ENCODE data around the gene MVB12B.

Gene MVB12B

DNA sequence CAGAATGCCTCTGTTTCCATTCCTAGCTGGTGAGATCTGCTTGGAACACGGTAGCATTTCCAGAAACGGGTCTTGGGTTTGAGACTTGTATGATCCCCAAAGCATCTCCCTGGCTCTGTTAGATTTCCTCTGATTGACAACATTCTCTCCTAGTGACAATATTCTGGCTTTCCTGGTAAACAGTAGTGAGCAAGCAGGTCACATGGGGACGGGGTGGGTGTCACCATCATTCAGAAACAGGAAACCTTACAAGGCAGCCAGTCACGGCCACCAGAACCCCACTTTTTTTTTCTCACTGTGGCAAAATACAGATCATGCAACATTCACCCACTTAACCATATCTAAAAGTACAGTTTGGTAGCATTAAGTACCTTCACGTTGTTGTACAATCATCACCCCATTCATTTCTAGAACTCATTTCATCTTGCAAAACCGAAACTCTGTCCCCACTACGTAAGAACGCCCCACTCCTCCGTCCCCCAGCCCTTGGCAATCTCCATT is 197.0 kb downstream of the MVB12B start:
- no peak for DNase-seq (ENCODE audit: low spot score)
- Histone ChIP-seq H3K36me3 (ENCODE audit: low read depth) (no peaks in the 10 kb centered on the region), H3K4me1 (ENCODE audit: insufficient read depth, poor library complexity, severe bottlenecking) (no peaks in the 10 kb centered on the region), H3K9me3 (ENCODE audit: severe bottlenecking) (no peaks in the 10 kb centered on the region), H3K4me3 (ENCODE audit: severe bottlenecking) (no peak overlapping the region), H3K27ac (ENCODE audit: poor library complexity, severe bottlenecking) (no peak overlapping the region), H3K27me3 (ENCODE audit: insufficient read depth, poor library complexity, severe bottlenecking) (peaks cover 5% of the 10 kb centered on the region)
- TF ChIP-seq, protein P1, sequence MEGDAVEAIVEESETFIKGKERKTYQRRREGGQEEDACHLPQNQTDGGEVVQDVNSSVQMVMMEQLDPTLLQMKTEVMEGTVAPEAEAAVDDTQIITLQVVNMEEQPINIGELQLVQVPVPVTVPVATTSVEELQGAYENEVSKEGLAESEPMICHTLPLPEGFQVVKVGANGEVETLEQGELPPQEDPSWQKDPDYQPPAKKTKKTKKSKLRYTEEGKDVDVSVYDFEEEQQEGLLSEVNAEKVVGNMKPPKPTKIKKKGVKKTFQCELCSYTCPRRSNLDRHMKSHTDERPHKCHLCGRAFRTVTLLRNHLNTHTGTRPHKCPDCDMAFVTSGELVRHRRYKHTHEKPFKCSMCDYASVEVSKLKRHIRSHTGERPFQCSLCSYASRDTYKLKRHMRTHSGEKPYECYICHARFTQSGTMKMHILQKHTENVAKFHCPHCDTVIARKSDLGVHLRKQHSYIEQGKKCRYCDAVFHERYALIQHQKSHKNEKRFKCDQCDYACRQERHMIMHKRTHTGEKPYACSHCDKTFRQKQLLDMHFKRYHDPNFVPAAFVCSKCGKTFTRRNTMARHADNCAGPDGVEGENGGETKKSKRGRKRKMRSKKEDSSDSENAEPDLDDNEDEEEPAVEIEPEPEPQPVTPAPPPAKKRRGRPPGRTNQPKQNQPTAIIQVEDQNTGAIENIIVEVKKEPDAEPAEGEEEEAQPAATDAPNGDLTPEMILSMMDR (IDR thresholded peaks at IDR 0.05; ENCODE audit: poor library complexity, severe bottlenecking) = no peak
- ATAC-seq (ENCODE audit: low read depth) = no peak

DNA sequence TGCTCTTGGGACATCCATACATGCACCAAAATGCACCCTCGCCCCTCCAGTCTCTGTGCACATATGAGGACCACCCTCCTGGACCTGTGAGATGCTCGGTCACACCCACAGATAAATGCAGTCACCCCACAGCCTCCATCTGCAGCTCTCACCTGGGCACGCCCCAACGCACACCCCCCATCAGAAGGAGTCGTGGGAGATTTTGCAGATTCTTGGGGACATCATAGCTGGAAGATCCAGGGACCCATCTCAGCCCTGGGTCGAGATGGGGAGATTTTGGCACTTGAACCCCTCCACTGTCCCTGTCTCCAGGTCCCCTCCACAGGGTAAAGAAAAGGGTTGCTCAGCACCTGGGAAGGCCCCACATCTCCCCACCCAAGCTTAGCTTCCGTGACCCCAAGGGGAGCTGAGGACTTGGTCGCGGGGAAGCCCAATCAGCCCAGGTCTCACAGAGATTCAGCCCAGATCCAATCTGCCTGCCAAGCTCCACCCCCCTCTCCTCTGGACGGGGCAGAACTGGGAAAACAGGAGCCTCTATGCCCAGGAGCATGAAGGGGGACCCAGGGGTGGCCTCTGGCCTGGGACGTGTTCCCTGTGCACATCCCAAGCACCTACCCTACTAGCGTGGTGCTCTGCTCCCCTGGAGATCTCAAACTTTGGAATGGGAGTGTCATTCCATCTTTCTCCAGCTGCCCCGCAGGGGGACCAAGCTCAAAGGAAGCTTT is 197.9 kb downstream of the MVB12B start:
- TF ChIP-seq, protein P1 (IDR thresholded peaks at IDR 0.05; ENCODE audit: poor library complexity, severe bottlenecking) = no peak
- H3K4me3 ChIP-seq (ENCODE audit: severe bottlenecking) = no peak overlapping the region
- H3K27ac ChIP-seq (ENCODE audit: poor library complexity, severe bottlenecking) = no peak overlapping the region
- H3K9me3 ChIP-seq (ENCODE audit: severe bottlenecking) = no peaks in the 10 kb centered on the region
- ATAC-seq (ENCODE audit: low read depth) (no peak), DNase-seq (ENCODE audit: low spot score) (no peak)
- H3K4me1 ChIP-seq (ENCODE audit: insufficient read depth, poor library complexity, severe bottlenecking) = no peaks in the 10 kb centered on the region
- H3K36me3 ChIP-seq (ENCODE audit: low read depth) = no peaks in the 10 kb centered on the region
- no peaks in the 10 kb centered on the region for H3K27me3 ChIP-seq (ENCODE audit: insufficient read depth, poor library complexity, severe bottlenecking)

DNA sequence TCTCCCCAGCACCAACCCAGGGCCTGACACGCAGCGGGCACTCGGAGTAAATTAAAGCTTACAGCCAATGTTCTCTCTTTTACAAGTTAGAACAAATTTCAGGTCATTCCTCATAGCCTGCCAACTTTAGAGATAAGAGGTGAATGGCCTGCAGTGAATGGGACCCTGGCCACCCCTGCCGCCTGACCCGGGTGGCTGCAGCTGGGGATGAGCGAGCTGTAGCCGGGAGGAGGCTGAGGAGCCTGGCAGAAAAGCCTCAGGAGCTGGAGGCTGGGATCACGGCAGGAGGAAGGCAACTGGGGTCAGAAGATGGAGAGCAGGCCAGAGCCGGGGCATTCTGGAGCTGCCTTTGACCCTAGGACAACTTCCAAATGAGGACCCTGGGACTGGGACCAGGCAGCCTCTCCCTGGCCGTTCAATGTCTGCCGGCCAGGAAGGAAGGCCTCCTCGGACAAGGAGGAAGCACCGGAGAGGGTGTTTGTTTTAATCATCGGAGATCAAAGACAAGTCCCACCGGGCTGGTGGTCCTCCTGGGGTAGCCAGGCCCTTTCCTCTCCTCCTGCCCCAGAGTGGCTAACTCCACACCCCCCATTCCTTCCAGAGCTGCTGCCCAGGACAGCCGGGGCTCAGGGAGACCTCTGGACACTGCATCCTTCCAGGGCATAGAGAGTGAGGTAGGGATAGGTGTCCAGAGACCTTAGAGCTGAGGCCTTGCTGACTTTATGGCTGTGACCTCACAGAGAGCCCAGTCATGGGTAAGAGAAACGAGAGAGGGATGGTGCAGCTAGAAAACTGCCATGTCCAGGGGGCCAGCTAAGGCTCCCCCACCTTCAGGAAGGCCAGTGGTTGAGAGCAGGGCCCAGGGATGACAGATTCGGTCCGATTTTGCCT is 199.8 kb downstream of the MVB12B start:
- Histone ChIP-seq H3K4me1 (ENCODE audit: insufficient read depth, poor library complexity, severe bottlenecking) (no peaks in the 10 kb centered on the region), H3K9me3 (ENCODE audit: severe bottlenecking) (no peaks in the 10 kb centered on the region), H3K27ac (ENCODE audit: poor library complexity, severe bottlenecking) (no peak overlapping the region), H3K36me3 (ENCODE audit: low read depth) (no peaks in the 10 kb centered on the region), H3K4me3 (ENCODE audit: severe bottlenecking) (no peak overlapping the region), H3K27me3 (ENCODE audit: insufficient read depth, poor library complexity, severe bottlenecking) (no peaks in the 10 kb centered on the region)
- DNase-seq (ENCODE audit: low spot score) = peak; percentile 10
- TF ChIP-seq, protein P1 (IDR thresholded peaks at IDR 0.05; ENCODE audit: poor library complexity, severe bottlenecking) = no peak
- no peak for ATAC-seq (ENCODE audit: low read depth)

DNA sequence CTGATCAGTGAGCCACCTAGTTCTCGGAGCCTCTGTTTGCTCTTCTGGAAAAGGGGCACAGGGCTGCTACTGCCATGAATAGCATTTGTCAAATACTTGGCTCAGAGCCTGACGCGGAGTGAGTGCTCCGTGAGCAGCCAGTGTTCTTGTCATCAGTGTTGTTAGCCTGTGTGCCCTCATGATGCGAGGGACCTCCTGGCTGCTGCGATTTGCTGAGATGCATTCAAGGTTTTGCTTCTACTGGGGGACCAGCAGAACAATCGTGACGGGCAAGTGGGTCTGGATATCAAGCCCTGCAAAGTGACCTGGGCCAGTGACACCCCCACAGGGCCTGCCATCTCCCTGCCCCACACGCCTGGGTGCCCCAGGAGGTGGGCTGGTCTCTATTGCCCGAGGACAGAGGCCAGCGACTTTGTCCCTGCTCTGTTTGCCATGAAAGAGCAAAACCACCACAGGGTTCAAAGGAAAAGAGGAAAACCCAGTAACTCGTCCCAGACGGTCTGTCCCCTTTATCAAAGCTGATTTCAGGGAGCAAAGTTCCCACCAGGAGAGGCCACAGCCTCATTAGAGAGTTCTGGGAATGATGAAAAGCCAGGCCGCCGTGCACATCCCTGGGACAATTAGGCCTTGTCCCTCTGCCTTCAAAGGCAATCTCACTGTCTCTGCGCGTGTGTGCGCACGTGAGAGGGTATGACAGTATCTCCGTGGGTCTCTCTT is 200.6 kb downstream of the MVB12B start:
- no peaks in the 10 kb centered on the region for H3K4me1 ChIP-seq (ENCODE audit: insufficient read depth, poor library complexity, severe bottlenecking)
- no peaks in the 10 kb centered on the region for H3K36me3 ChIP-seq (ENCODE audit: low read depth)
- no peaks in the 10 kb centered on the region for H3K27me3 ChIP-seq (ENCODE audit: insufficient read depth, poor library complexity, severe bottlenecking)
- DNase-seq (ENCODE audit: low spot score) (no peak), ATAC-seq (ENCODE audit: low read depth) (no peak)
- no peak overlapping the region for H3K4me3 ChIP-seq (ENCODE audit: severe bottlenecking)
- TF ChIP-seq, protein P1 (IDR thresholded peaks at IDR 0.05; ENCODE audit: poor library complexity, severe bottlenecking) = no peak
- H3K27ac ChIP-seq (ENCODE audit: poor library complexity, severe bottlenecking) = no peak overlapping the region
- H3K9me3 ChIP-seq (ENCODE audit: severe bottlenecking) = no peaks in the 10 kb centered on the region

All from RWPE2 (cell line).